Activated gamma-delta T cell treated with anti-CD3 and anti-CD28 coated beads, Interleukin-2, amount 50 U/mL, for 16 hours (primary cell): ENCODE data around the gene MYBPC3.

Experiments used
- DNase-seq: peaks from one replicate; pipeline ENCODE4 v3.0.0-alpha.2; 2020; ENCODE audit warnings: low read depth

The MYBPC3 gene

GRCh38 chr11:47357985-47358730 lies 5.7 kb upstream of the MYBPC3 start:
- DNase-seq, result no peak

GRCh38 chr11:47356998-47357329 lies 4.5 kb upstream of the MYBPC3 start:
- no peak for DNase-seq

DNA sequence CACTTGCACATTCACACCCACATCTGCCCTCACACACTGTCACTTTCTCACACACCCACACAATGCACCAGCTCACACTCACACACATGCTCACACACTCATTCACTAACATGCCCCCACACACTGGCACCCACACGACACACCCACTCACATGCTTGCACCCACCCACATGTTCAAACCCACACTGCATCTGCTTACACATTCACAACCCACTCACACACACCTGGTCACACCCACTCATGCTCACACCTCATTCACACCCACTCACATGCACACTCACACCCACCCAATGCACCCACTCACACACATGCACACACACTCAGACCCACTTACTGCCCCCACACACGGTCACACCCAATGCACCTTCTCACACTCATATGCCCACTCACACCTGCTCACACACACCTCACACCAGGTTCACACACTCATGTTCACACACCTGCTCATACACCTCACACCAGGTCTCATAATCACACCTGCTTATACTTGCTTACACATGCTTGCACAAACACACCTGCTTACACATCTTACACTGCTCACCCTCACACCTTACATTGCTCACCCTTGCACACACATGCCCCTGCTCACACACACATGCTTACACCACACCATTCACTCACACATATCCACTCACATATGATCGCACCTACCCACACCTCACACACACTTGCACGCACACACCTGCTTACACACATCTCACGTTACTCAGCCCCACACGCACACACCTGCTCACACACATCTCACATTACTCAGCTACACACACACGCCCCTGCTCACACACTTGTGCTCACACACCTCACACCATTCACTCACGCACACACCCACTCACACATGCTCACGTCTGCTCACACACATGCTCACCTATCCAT lies 3.9 kb upstream of the MYBPC3 start:
- DNase-seq, result no peak

- DNase-seq, result no peak
Measured at GRCh38 chr11:47355283-47356128, 3.0 kb upstream of the MYBPC3 start.

DNA sequence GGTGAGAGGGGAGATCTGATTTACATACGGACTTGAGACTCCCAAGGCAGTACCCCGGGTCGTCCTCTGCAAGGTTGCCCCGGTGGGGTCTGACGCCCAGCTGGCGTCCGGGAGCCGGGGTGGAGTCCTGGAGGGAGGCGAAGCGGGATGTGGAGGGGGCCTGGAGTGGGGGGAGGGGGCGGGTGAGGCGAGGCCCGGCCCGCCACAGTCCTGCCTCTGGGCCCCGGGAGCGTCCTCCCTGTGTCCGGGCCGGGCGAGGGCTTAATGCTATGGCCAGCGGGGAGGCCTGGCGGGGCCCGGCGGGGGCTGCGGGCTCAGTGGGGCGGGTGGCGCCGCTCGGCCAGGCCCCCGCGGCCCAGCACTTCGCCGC lies 2.4 kb upstream of the MYBPC3 start:
- no peak for DNase-seq

GRCh38 chr11:47353978-47354774 lies 1.7 kb upstream of the MYBPC3 start:
- DNase-seq, result no peak

DNA sequence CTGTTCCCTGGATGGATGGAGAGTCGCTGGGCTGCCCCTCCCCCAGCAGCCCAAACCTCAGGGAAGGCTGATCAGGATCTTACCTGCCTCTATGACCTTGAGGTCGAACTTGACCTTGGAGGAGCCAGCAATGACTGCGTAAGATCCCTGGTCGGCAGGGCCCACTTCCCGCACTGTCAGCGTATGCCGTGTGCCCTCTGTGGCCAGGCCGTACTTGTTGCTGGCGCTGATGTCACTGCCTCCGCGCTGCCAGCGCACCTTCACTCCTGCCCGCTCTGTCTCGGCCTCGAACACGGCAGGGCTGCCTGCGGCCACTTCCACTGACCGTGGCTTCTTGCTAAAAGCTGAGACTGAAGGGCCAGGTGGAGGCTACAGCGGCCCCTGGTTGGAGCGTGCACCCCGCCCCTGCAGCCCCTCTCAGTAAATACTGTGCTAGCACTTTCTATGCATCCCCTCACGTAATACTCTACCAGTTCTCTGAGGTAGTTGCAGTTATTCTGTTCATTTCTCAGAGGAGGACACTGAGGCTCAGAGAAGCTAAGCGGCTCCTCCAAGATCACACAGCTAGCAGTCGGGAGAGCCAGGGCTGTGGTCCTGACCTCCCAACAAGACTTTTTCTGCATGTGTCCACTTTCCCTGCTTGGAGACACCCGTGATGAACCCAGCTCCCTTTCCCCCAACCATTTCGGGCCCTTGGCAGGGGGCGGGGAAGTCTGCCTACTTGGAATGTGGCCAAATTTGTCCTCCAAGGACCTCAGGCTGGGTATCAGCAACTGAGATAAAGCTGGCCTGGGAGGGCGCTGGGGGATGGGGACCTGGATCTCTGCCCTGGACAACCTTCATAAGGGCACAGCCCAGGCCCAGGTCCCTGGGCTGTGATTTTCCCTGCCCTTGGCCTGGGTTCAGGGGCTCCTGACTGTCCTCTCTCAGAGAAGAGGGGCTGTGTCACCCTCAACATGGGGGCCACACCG lies 1.1 kb downstream of the MYBPC3 start:
- DNase-seq, result no peak

- no peak for DNase-seq
Measured at GRCh38 chr11:47350315-47350714, 2.2 kb downstream of the MYBPC3 start.

DNA sequence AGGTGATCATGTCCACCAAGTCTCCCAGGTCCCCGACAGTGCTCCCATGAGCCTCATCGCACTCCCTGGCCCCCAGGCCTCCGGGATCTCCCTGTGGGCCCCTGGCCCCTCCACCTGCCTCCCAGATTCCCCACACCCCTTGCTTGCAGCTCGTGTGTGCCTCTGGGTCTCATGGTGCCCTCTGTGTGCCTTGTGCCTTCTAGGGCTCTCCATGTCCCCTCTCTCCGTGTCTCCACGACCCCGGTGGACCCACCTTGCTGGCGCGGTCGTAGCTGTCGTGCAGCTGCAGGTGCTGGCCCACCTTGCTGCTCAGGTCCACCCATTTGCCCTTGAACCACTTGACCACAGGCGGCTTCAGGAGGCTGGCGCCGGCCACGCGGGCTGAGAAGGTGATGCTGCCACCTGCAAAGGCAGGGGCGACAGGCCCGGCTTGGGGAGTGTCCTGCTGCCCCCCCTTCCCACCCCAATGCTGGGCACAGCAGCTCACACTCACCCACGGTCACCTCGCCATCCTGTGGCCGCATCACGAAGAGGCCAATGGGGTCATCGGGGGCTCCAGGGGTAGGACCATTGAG lies 2.9 kb downstream of the MYBPC3 start:
- DNase-seq, result no peak

DNA sequence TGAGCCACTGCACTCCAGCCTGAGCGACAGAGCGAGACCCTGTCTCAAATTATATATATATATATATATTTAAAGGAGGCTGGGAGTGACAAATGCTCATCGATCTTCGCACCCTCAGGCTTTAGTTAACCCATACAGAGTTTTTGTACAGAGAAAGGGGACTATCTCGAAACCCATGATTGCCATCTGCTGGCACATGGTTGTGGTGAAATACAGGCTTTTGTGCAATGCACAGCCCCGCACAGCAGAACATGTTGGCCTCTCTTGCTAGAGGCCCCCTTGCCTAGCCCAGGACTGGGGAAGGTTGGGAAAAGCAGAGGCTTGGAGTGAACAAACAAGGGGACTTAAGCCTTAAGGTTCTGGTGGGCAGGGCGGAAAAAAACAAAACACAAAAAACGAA lies 3.6 kb downstream of the MYBPC3 start:
- no peak for DNase-seq

DNA sequence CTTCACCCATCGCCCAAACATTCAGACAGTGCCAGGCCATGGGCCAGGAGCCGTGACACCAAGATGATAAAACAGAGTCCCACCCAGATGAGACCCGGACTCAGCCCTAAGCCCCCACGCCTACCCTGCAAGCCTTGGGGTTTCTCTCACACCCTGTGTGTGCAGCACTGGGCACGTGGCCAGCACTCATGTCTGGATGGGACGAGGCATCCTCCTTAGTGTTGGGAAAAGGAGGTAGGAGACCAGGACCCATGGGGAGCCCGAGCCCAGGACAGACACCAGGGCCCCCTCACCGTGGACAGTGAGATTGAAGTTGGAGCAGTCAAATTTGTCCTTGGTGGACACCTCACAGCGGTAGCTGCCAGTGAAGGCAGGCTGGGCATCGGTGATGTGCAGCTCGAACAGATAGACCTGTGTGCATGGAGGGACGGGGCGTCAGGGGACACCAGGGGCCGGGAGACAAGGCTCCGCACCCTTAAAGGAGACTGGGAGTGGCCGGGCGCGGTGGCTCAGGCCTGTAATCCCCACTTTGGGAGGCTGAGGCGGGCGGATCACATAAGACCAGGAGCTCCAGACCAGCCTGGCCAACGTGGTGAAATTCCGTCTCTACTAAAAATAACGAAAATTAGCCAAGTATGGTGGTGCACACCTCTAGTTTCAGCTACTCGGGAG lies 4.2 kb downstream of the MYBPC3 start:
- no peak for DNase-seq

- no peak for DNase-seq
Measured at GRCh38 chr11:47347137-47347536, 5.4 kb downstream of the MYBPC3 start.

DNA sequence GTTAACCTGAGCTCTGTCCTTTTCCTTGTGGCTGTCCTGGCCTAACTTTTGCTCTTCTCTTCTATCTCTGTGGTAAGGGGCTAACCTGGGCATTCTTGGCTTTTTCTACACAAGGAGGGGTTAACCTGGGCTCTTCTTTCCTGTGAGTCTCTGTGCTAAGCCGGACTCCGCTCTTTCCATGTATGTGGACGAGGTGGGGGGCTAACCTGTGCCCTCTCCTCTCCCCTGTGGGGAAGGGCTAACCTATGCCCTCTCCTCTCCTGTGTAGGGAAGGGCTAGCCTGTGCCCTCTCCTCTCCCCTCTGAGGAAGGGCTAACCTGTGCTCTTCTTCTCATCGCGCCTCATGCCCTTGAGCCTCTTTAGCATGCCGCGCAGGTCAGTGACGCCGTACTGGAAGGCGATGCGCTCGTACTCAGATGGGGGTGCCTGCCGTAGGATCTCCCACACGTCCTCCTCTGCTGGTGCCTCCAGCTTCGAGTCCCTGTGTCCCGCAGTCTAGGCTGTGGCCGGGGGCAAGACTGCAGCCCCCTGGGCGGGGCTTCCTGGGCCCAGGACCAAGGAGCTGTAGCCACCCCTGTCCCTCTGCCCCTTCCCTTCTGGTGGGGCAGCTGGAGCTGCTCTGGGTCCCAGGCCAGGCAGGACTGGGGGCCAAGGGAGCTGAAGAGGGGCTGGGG lies 6.5 kb downstream of the MYBPC3 start:
- DNase-seq, result no peak

DNA sequence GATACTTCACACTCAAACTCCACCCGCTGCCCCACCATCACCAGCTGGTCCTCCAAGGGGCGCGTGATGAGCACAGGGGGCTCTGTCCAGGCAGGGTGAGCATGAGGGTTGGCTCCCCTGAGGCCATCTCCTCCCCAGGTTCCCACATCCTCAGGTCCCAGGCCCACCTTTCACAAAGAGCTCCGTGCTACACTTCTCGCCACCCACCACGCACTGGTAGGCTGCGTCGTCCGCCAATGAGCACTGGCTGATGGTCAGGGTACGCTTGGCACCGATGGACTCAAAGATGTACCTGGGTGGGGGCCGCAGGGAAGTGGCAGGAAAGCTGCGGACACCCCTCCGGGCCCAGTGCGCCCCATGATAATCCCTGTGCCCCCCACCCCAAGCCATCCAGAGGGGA lies 9.6 kb downstream of the MYBPC3 start:
- no peak for DNase-seq

- no peak for DNase-seq
Measured at GRCh38 chr11:47342036-47342803, 10.3 kb downstream of the MYBPC3 start.

DNA sequence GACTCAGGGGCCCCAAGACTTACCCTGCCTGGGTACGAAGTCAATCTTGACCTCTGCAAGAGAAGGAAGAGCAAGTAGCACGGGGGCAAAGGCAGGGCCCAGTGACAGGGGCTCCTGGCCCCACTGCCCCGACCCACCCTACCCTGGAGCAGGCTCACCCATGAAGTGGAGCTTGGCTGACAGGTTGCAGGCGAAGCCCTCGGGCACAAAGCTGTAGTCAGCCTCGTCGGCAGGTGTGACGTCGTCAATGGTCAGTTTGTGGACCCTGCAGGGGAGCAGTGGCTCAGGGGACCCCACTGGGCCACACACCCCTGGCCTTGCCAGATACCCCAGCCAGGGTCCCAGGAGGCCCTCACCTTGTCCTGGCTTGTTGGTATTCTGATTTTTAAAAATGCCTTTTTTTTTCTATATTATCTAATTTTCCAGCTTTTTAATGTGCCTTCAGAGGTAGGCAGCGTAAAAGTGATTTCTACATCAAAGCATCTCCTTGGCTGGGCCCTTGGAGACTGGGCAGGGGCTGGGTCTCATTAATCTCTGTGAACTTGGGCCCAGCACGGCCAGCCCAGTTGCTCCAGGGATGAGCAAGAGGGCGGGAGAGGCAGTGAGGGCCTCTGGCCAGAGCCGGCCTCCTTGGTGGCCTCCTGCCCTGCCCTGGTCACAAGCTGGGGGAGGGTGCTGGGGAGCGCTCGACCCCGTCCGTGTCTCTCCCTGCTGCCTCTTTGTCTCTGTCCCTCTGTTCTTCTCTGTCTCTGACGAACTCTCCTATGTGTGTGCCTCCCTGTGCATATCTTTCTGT lies 11.3 kb downstream of the MYBPC3 start:
- no peak for DNase-seq

DNA sequence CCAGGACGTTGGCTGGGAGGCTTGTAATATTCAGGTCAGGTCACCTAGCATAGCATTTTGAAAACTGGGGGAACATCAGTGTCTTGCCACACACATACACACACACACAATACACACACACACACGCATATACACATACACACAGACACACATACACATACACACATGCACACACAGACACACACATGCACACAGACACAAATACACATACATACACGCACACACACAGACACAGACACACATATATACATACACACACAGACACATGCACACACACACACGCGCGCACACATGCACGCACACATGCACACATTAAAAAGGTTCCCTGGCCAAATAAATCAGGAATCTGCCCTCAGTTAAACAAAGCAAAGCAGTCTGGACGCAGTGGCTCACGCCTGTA lies 12.5 kb downstream of the MYBPC3 start:
- DNase-seq, result no peak
